Nephron progenitor cell (in vitro differentiated cells): ENCODE measurements around the gene BUB3.

Experiments used
- DNase-seq: peaks from one replicate; pipeline ENCODE4 v3.0.0; 2021
- H3K27ac Mint-ChIP-seq: 2 replicates; pipeline ENCODE4 v1.8.0; 2021; ENCODE audit warnings: mild to moderate bottlenecking, moderate library complexity, mixed read lengths
- H3K27me3 Mint-ChIP-seq: 2 replicates; pipeline ENCODE4 v1.8.0; 2021; ENCODE audit warnings: mild to moderate bottlenecking, low read depth, mixed read lengths; ENCODE audit not compliant: poor library complexity
- H3K36me3 Mint-ChIP-seq: 2 replicates; pipeline ENCODE4 v1.8.0; 2021; ENCODE audit warnings: low read depth, mixed read lengths
- H3K4me1 Mint-ChIP-seq: 2 replicates; pipeline ENCODE4 v1.8.0; 2021; ENCODE audit warnings: mixed read lengths
- H3K4me3 Mint-ChIP-seq: 2 replicates; pipeline ENCODE4 v1.8.0; 2021; ENCODE audit warnings: mild to moderate bottlenecking, moderate library complexity, mixed read lengths
- H3K9me3 Mint-ChIP-seq: 2 replicates; pipeline ENCODE4 v1.8.0; 2021; ENCODE audit warnings: mild to moderate bottlenecking, moderate library complexity, mixed read lengths
- CTCF ChIP-seq: fragments of 200-600 bp; sonication (generic); IDR thresholded peaks from 2 replicates; pipeline ENCODE4 v1.5.0; 2021; ENCODE audit warnings: antibody characterized with exemption

The BUB3 gene

GRCh38 chr10:123140164-123140982, 13.8 kb upstream of the BUB3 start:
- Mint-ChIP-seq H3K27me3 (peaks cover 100% of the 10 kb centered on the region), H3K9me3 (no peaks in the 10 kb centered on the region), H3K27ac (no peak overlapping the region), H3K36me3 (no peaks in the 10 kb centered on the region), H3K4me3 (no peak overlapping the region), H3K4me1 (peaks cover 22% of the 10 kb centered on the region)
- TF ChIP-seq CTCF: no peak
- peak; percentile 55 for DNase-seq

- TF ChIP-seq CTCF: no peak
- no peak for DNase-seq
- no peak overlapping the region for H3K27ac Mint-ChIP-seq
- H3K27me3 Mint-ChIP-seq: peaks cover 100% of the 10 kb centered on the region
- H3K4me3 Mint-ChIP-seq: no peak overlapping the region
- no peaks in the 10 kb centered on the region for H3K36me3 Mint-ChIP-seq
- H3K4me1 Mint-ChIP-seq: peaks cover 27% of the 10 kb centered on the region
- H3K9me3 Mint-ChIP-seq: no peaks in the 10 kb centered on the region
Observed at GRCh38 chr10:123140983-123141390, 13.2 kb upstream of the BUB3 start.

DNA sequence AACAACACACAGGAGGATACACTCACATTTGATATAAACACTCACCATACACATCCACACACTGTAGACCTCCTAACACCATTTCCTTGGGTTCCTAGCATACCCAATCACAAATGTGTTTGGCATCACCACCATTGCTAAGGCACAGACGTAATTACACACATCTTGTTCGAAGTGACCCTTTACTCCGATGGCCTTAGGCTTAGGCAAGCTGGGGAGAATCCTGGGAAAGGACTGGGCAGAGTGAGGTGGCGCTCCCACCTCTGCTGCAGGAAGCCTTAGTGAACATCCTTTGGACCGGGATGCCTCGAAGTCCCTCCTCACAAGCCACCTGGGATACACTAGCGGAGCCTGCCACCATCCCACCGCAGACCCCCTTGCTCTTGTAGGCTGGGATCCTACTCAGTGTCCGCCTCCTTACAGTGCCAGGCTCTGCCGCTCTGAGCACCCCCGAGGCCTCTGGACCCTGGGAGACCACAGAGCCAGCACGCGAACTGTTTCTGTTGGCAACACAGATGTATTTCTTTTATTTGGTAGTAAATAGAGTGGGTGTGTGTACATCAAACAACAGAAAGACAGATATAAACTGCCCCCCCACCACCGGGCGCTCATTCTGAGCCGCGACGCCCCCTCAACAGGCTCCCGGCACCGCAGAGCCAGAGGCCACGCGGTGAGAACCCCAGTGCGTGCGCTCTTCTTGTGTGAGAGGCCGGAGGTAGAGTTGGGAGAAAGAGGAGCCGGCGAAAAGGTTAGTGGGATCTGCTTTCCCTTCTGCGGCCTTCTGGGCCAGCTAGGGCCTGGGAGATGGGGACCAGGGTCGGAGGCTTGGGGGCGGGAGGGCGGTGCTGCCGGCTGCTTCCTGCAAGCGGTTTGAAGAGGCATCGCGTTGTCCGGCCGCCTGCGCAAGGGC, 12.2 kb upstream of the BUB3 start:
- Mint-ChIP-seq H3K27ac (no peak overlapping the region), H3K27me3 (peaks cover 100% of the 10 kb centered on the region), H3K4me1 (peaks cover 25% of the 10 kb centered on the region), H3K36me3 (no peaks in the 10 kb centered on the region), H3K4me3 (no peak overlapping the region), H3K9me3 (no peaks in the 10 kb centered on the region)
- no peak for DNase-seq
- no peak for TF ChIP-seq CTCF

GRCh38 chr10:123142701-123143161, 11.5 kb upstream of the BUB3 start:
- H3K36me3 Mint-ChIP-seq: no peaks in the 10 kb centered on the region
- TF ChIP-seq CTCF: no peak
- peaks cover 100% of the 10 kb centered on the region for H3K27me3 Mint-ChIP-seq
- H3K4me1 Mint-ChIP-seq: peaks cover 26% of the 10 kb centered on the region
- H3K4me3 Mint-ChIP-seq: peak overlapping the region; percentile 32
- no peaks in the 10 kb centered on the region for H3K9me3 Mint-ChIP-seq
- no peak overlapping the region for H3K27ac Mint-ChIP-seq
- DNase-seq: peak; percentile 38

DNA sequence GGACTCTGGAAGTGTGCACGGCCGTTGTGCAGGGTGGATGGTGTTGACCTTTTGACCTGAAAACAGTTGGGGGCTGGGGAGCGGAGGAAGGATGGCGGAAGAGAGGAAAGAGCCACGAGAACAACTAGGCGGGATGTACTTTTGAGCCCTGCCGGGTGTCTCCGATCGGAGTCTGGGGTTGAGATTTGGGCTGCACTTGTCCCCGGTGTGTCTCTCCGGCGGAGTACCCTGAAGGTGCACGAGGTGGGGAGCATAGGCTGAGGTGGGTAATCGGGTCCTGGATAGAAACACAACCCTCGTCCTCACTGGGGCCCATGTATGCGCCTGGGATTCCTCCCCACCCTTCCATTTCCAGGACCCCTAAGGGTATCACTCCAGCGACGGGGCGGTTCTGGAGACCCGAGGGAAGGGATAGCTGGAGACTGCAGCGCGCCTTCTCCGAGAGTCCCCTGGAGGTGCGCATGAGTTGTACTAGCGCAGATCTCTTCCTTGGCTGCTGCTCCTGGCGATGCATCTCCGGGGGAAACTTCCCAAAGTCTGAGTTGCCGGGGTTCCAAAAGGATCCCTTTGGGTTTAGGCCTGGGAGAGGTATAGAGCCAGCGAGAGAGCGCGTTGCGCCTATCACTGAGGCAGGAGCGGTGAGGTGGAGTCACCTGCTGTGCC, 10.9 kb upstream of the BUB3 start:
- peaks cover 100% of the 10 kb centered on the region for H3K27me3 Mint-ChIP-seq
- peak; percentile 26 for DNase-seq

More for the DNA sequence above, 10.9 kb upstream of the BUB3 start:
- no peak for TF ChIP-seq CTCF
- Mint-ChIP-seq H3K4me1 (peaks cover 26% of the 10 kb centered on the region), H3K4me3 (no peak overlapping the region), H3K27ac (no peak overlapping the region), H3K36me3 (no peaks in the 10 kb centered on the region), H3K9me3 (no peaks in the 10 kb centered on the region)
